Prostate gland (tissue), 2 donors: ENCODE data around the gene CTNND1. TPM values are rescaled to one million over a fixed set of nuclear protein-coding genes. Genes with fewer than 3 reads are reported as not detected.

Source experiments
- DNase-seq: peaks from one replicate; pipeline ENCODE4 v3.0.0-alpha.2; 2019; ENCODE audit warnings: low spot score
- H3K27ac ChIP-seq, 2 donors: fragments of 200-600 bp; sonication (generic); 2 replicates each; pipeline ENCODE4 v1.5.1; 2017 to 2019
- H3K27me3 ChIP-seq: fragments of 200-600 bp; sonication (generic); replicated peaks from 2 replicates; pipeline ENCODE4 v1.5.1; 2019; ENCODE audit not compliant: insufficient read depth
- H3K36me3 ChIP-seq, 2 donors: fragments of 200-600 bp; sonication (generic); 1 replicate in 1 of 2; 2 replicates in 1 of 2; pipeline versions ENCODE4 v1.5.1 to v1.8.1; 2017 to 2019
- H3K4me1 ChIP-seq: fragments of 200-600 bp; sonication (generic); replicated peaks from 2 replicates; pipeline ENCODE4 v1.5.1; 2019
- H3K4me3 ChIP-seq, 2 donors: fragments of 200-600 bp; sonication (generic); 2 replicates each; pipeline ENCODE4 v1.5.1; 2017 to 2019
- H3K9me3 ChIP-seq: fragments of 200-600 bp; sonication (generic); 2 replicates; pipeline ENCODE4 v1.5.1; 2017
- POLR2A ChIP-seq: fragments of 450-650 bp; IDR thresholded peaks from one replicate; pipeline ENCODE4 v1.6.1; 2016; ENCODE audit warnings: antibody characterized with exemption, mild to moderate bottlenecking
- POLR2AphosphoS5 ChIP-seq: sonication (generic); formaldehyde crosslinking; IDR thresholded peaks from one replicate; pipeline ENCODE4 v1.6.1; 2017; ENCODE audit warnings: antibody characterized with exemption
- WGBS: methylation state at CpG from one replicate; pipeline ENCODE4 v1.1.5; 2018; 5-methylcytosine and 5-hydroxymethylcytosine counted together
- intact Hi-C: fragments of 100-400 bp; cut with DNase I; formaldehyde crosslinking; loops from one replicate; pipeline ENCODE4 v1.14.2; 2022
- total RNA-seq, 2 donors: library from RNA; depleted of rRNA; stranded (reverse); fragments of >200 nt; gene quantifications; one replicate each; pipeline ENCODE4 v1.1.0, GENCODE V29; 2016
- TF ChIP-seq, protein P1 (sequence below), 4 experiments: fragments of 200-600 bp in 2 of 4; fragments of 450-650 bp in 2 of 4; sonication (generic) in 2 of 4; IDR thresholded peaks; 1 replicate in 3 of 4; 2 replicates in 1 of 4; pipeline ENCODE4 v1.5.1; 2016 to 2019; ENCODE audit warnings: antibody characterized with exemption in 4 of 4, mild to moderate bottlenecking in 2 of 4, moderate library complexity in 2 of 4

The CTNND1 gene
- total RNA-seq, 2 donors from 2014 or later = 189 to 223 TPM

DNA sequence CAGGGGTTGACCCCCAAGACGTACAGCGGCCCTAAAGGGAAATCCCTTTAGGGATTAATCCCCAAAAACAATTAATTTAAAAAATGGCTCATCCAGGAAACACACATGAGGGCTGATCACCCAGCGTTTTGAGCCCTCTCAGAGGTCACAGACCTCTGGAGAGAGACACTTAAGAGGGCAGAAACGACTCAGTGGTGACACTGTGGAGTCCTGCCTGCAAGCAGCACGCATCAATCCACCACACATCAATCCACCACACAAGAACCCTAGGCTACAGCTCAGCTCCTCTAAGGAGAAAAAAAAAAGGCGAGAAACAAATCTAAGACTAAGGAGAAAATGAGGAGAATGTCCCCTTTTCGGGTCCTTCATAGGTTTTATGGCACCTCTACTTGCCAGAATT lies 32.8 kb upstream of the CTNND1 start:
- DNase-seq = no peak
- Histone ChIP-seq H3K9me3 (no peaks in the 10 kb centered on the region), H3K4me1 (no peaks in the 10 kb centered on the region), H3K36me3 (no peaks in the 10 kb centered on the region), H3K27me3 (no peaks in the 10 kb centered on the region), H3K4me3 (no peak overlapping the region), H3K27ac (no peak overlapping the region)
- WGBS = 87% methylated on average over 7 of the region's 7 CpGs
- intact Hi-C loops = no loop called here
- TF ChIP-seq POLR2A (no peak), POLR2AphosphoS5 (no peak)
- TF ChIP-seq, protein P1, sequence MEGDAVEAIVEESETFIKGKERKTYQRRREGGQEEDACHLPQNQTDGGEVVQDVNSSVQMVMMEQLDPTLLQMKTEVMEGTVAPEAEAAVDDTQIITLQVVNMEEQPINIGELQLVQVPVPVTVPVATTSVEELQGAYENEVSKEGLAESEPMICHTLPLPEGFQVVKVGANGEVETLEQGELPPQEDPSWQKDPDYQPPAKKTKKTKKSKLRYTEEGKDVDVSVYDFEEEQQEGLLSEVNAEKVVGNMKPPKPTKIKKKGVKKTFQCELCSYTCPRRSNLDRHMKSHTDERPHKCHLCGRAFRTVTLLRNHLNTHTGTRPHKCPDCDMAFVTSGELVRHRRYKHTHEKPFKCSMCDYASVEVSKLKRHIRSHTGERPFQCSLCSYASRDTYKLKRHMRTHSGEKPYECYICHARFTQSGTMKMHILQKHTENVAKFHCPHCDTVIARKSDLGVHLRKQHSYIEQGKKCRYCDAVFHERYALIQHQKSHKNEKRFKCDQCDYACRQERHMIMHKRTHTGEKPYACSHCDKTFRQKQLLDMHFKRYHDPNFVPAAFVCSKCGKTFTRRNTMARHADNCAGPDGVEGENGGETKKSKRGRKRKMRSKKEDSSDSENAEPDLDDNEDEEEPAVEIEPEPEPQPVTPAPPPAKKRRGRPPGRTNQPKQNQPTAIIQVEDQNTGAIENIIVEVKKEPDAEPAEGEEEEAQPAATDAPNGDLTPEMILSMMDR (IDR thresholded peaks at IDR 0.05) = no peak

DNA sequence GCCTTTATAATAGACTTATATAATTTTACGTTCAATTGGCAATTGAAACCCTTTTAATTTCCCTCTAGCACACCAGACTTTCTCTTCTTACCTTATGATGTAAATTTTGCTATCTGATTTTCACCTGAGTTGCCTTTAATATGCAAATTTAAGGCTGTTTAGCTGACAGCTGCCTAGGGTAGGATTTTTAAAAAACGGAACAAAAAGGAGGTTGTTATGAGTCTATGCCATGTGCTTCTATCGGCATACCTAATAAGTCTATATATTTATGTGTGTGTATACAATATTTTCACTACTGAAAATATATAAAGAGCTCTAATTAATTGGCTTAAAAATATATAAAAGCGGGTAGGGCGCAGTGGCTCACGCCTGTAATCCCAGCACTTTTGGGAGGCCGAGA lies 32.1 kb upstream of the CTNND1 start:
- no peak for DNase-seq
- Histone ChIP-seq H3K4me1 (no peaks in the 10 kb centered on the region), H3K27ac (no peak overlapping the region), H3K4me3 (no peak overlapping the region), H3K27me3 (no peaks in the 10 kb centered on the region), H3K36me3 (no peaks in the 10 kb centered on the region), H3K9me3 (no peaks in the 10 kb centered on the region)
- TF ChIP-seq, protein P1 (IDR thresholded peaks at IDR 0.05) = no peak
- TF ChIP-seq POLR2AphosphoS5 = no peak
- no peak for TF ChIP-seq POLR2A
- intact Hi-C loops = no loop called here
- WGBS = 91% methylated on average over 7 of the region's 7 CpGs

DNA sequence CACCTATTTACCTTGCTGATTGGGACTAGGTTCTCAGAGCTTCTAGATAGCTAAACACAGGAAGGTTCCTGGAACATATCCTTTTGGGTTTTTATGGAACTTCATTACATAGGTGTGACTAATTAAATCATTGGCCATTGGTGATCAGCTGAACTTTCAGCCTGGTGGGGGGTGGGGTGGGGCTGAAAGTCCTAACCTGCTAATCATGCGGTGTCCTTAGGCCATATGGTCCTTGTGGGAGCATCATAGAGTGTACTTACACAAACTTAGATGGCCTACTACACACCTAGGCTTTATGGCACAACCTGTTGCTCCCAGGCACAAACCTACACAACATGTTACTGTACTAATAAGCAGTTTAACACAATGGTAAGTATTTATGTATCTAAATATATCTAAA lies 28.9 kb upstream of the CTNND1 start:
- Histone ChIP-seq H3K27me3 (no peaks in the 10 kb centered on the region), H3K4me3 (no peak overlapping the region), H3K27ac (no peak overlapping the region), H3K4me1 (no peaks in the 10 kb centered on the region), H3K9me3 (no peaks in the 10 kb centered on the region), H3K36me3 (no peaks in the 10 kb centered on the region)
- TF ChIP-seq POLR2A = no peak
- TF ChIP-seq, protein P1 (IDR thresholded peaks at IDR 0.05) = no peak
- TF ChIP-seq POLR2AphosphoS5 = no peak
- intact Hi-C loops = no loop called here
- DNase-seq = no peak
- 100% methylated on average over 1 of the region's 1 CpG for whole genome bisulfite sequencing

DNA sequence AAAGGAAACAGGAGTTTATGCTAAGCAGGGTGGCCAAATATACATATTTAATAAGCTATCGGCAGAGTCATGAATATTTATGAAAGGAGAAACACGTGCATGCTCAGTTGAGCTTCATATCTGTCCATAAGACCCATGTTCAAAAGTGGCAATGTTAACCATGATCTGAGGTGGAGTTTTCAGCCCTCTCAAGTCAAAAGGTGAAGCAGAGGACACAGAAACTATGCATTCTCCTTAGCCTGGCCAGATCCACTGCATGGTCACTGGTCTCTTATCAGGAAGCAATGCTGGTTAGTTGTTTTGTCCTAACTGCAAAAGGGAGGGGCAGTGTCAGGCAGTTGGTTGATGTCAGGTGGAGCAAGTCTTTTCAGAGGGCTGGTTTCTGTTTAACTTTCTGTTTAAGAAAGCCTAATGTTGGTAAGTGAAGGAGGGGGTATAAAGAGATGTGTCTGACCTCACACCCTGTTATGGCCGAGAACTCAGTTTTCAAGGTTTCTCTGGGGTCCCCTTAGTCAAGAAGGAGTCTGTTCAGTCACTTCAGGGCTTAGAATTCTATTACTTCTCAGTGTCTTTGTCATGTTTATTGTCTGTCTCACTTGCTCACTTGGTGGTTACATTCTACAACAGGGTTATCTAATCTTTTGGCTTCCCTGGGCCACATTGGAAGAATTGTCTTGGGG lies 25.8 kb upstream of the CTNND1 start:
- DNase-seq = no peak
- TF ChIP-seq POLR2A (no peak), POLR2AphosphoS5 (no peak)
- TF ChIP-seq, protein P1 (IDR thresholded peaks at IDR 0.05) = no peak
- intact Hi-C loops = no loop called here
- peaks cover 0 to 6% of the 10 kb centered on the region in 2 donors for H3K36me3 ChIP-seq
- no peak overlapping the region for H3K4me3 ChIP-seq
- H3K27ac ChIP-seq = no peak overlapping the region
- WGBS = 84% methylated on average over 3 of the region's 3 CpGs
- no peaks in the 10 kb centered on the region for H3K9me3 ChIP-seq
- no peaks in the 10 kb centered on the region for H3K27me3 ChIP-seq
- H3K4me1 ChIP-seq = no peaks in the 10 kb centered on the region
